DOHH2 (cell line): ENCODE data around the gene WTAP.

Experiments used
- H3F3A ChIP-seq: fragments of 200-600 bp; sonication (generic), shearing (Covaris generic); 2 replicates; pipeline ENCODE4 v1.6.0; 2016; ENCODE audit warnings: antibody characterized with exemption, mild to moderate bottlenecking; ENCODE audit not compliant: control insufficient read depth, insufficient read depth
- H3K27ac ChIP-seq: fragments of 200-600 bp; sonication (generic); 2 replicates; pipeline ENCODE4 v1.5.1; 2014; ENCODE audit warnings: low read depth, mild to moderate bottlenecking, low read length, moderate library complexity
- H3K27me3 ChIP-seq: fragments of 200-600 bp; sonication (generic); 2 replicates; pipeline ENCODE4 v1.6.1; 2014; ENCODE audit warnings: mild to moderate bottlenecking, low read length, mixed read lengths; ENCODE audit not compliant: control insufficient read depth
- H3K36me3 ChIP-seq: fragments of 200-600 bp; sonication (generic); 2 replicates; pipeline ENCODE4 v1.6.1; 2014; ENCODE audit warnings: mild to moderate bottlenecking, low read length, moderate library complexity, mixed read lengths; ENCODE audit not compliant: control insufficient read depth
- H3K4me1 ChIP-seq: fragments of 200-600 bp; sonication (generic); 2 replicates; pipeline ENCODE4 v1.6.1; 2014; ENCODE audit warnings: mild to moderate bottlenecking, low read length, mixed read lengths; ENCODE audit not compliant: control insufficient read depth
- H3K4me2 ChIP-seq: fragments of 200-600 bp; sonication (generic); 2 replicates; pipeline ENCODE4 v1.6.0; 2014; ENCODE audit warnings: mild to moderate bottlenecking, low read length, moderate library complexity
- H3K4me3 ChIP-seq: fragments of 200-600 bp; sonication (generic); 2 replicates; pipeline ENCODE4 v1.5.1; 2014; ENCODE audit warnings: mild to moderate bottlenecking, low read length, mixed read lengths
- H3K79me2 ChIP-seq: fragments of 200-600 bp; sonication (generic); 2 replicates; pipeline ENCODE4 v1.6.1; 2014; ENCODE audit warnings: mild to moderate bottlenecking, low read length, mixed read lengths; ENCODE audit not compliant: control insufficient read depth
- H3K9me2 ChIP-seq: fragments of 200-600 bp; sonication (generic); replicated peaks from 2 replicates; pipeline ENCODE4 v1.6.1; 2014; ENCODE audit warnings: mild to moderate bottlenecking, low read length, mixed read lengths; ENCODE audit not compliant: control insufficient read depth
- H3K9me3 ChIP-seq: fragments of 200-600 bp; sonication (generic); 2 replicates; pipeline ENCODE4 v1.6.1; 2014; ENCODE audit warnings: antibody characterized with exemption, low read length, mixed read lengths; ENCODE audit not compliant: control insufficient read depth, insufficient read depth
- H4K20me1 ChIP-seq: fragments of 200-600 bp; sonication (generic); 2 replicates; pipeline ENCODE4 v1.6.0; 2014; ENCODE audit warnings: low read depth, mild to moderate bottlenecking, antibody characterized with exemption, low read length, moderate library complexity; ENCODE audit not compliant: control insufficient read depth, insufficient read depth
- CTCF ChIP-seq: fragments of 200-600 bp; sonication (generic); IDR thresholded peaks from one replicate; pipeline ENCODE4 v1.5.1; 2014; ENCODE audit warnings: antibody characterized with exemption, mild to moderate bottlenecking, low read depth, low read length; ENCODE audit not compliant: poor library complexity, severe bottlenecking
- EZH2phosphoT487 ChIP-seq: fragments of 200-600 bp; sonication (generic); IDR thresholded peaks from 2 replicates; pipeline ENCODE4 v1.6.1; 2017; ENCODE audit warnings: borderline replicate concordance, mild to moderate bottlenecking, antibody characterized with exemption, low read length, moderate library complexity, mixed read lengths

WTAP gene

GRCh38 chr6:159804504-159804903, 77.2 kb downstream of the WTAP start:
- H3K4me3 ChIP-seq: no peak overlapping the region
- no peaks in the 10 kb centered on the region for H3K79me2 ChIP-seq
- H3K36me3 ChIP-seq: peaks cover 5% of the 10 kb centered on the region
- H3K27ac ChIP-seq: no peak overlapping the region
- no peak overlapping the region for H3K4me2 ChIP-seq
- no peaks in the 10 kb centered on the region for H3K9me2 ChIP-seq
- peaks cover 4% of the 10 kb centered on the region; the same call in 1 of the 2 replicates for H3F3A ChIP-seq
- H3K27me3 ChIP-seq: no peaks in the 10 kb centered on the region
- no peaks in the 10 kb centered on the region for H3K9me3 ChIP-seq
- H3K4me1 ChIP-seq: no peaks in the 10 kb centered on the region
- TF ChIP-seq CTCF (no peak), EZH2phosphoT487 (no peak)
- H4K20me1 ChIP-seq: no peaks in the 10 kb centered on the region

- H3F3A ChIP-seq: peaks cover 4% of the 10 kb centered on the region; the same call in 1 of the 2 replicates
- no peaks in the 10 kb centered on the region for H4K20me1 ChIP-seq
- H3K4me3 ChIP-seq: no peak overlapping the region
- TF ChIP-seq EZH2phosphoT487 (no peak), CTCF (no peak)
- H3K4me2 ChIP-seq: no peak overlapping the region
- no peaks in the 10 kb centered on the region for H3K9me2 ChIP-seq
- H3K79me2 ChIP-seq: no peaks in the 10 kb centered on the region
- no peaks in the 10 kb centered on the region for H3K27me3 ChIP-seq
- H3K27ac ChIP-seq: no peak overlapping the region
- no peaks in the 10 kb centered on the region for H3K4me1 ChIP-seq
- H3K9me3 ChIP-seq: no peaks in the 10 kb centered on the region
- no peaks in the 10 kb centered on the region for H3K36me3 ChIP-seq
Measured at GRCh38 chr6:159805440-159806020, 78.2 kb downstream of the WTAP start.
